ENCODE data around the gene CYFIP2.

DNA sequence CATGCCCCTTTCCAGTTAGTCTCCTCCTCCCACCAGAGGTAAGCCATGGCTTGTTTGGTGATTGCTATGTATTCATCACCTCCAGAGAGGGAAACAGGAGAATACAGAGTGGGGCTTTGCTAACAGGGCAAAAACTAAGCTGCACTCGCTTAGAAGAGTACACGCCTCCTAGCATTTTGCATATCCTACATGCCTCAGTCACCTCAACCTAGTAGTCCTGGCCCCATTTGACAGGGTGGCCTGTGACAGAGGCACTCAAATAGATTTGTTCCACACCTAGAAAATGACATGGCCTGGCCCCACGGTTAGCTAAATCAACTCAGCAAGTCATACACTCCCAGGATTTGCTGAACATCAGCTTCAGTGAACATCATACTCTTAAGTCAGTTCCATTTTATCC, 90.7 kb downstream of the CYFIP2 start:
- TF ChIP-seq ZNF160 (CRISPR knock-in tag; IDR thresholded peaks at IDR 0.05) (no peak), TCF7 (IDR thresholded peaks at IDR 0.05; ENCODE audit: low read depth) (no peak)
- TF ChIP-seq, protein P1, sequence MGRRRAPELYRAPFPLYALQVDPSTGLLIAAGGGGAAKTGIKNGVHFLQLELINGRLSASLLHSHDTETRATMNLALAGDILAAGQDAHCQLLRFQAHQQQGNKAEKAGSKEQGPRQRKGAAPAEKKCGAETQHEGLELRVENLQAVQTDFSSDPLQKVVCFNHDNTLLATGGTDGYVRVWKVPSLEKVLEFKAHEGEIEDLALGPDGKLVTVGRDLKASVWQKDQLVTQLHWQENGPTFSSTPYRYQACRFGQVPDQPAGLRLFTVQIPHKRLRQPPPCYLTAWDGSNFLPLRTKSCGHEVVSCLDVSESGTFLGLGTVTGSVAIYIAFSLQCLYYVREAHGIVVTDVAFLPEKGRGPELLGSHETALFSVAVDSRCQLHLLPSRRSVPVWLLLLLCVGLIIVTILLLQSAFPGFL (CRISPR knock-in tag; IDR thresholded peaks at IDR 0.05) = no peak
